ENCODE results near the gene D2HGDH.

The D2HGDH gene

GRCh38 chr2:241809383-241810306 lies 75.2 kb downstream of the D2HGDH start:
- Histone ChIP-seq H3K36me3 (ENCODE audit: insufficient read depth, low read length) (no peaks in the 10 kb centered on the region), H3K9ac (ENCODE audit: low read length) (no peak overlapping the region), H3K27ac (ENCODE audit: low read depth, low read length) (no peak overlapping the region), H3K4me3 (ENCODE audit: low read depth in 1 of 2, low read length in 2 of 2) (no peak overlapping the region), H3K27me3 (ENCODE audit: control insufficient read depth in 1 of 2, insufficient read depth in 2 of 2, low read length in 2 of 2) (peaks cover 0 to 3% of the 10 kb centered on the region in 2 donors), H3K9me3 (ENCODE audit: low read length) (no peaks in the 10 kb centered on the region), H3K4me1 (ENCODE audit: insufficient read depth, low read length) (peaks cover 3% of the 10 kb centered on the region)

GRCh38 chr2:241810307-241811200 lies 76.1 kb downstream of the D2HGDH start:
- no peak overlapping the region for H3K9ac ChIP-seq (ENCODE audit: low read length)
- no peak overlapping the region for H3K4me3 ChIP-seq (ENCODE audit: low read depth in 1 of 2, low read length in 2 of 2)

GRCh38 chr2:241811201-241811951 lies 76.9 kb downstream of the D2HGDH start:
- H3K27ac ChIP-seq (ENCODE audit: low read depth, low read length) = no peak overlapping the region
- no peaks in the 10 kb centered on the region for H3K4me1 ChIP-seq (ENCODE audit: insufficient read depth, low read length)
- no peaks in the 10 kb centered on the region for H3K9me3 ChIP-seq (ENCODE audit: low read length)
- peaks cover 0 to 9% of the 10 kb centered on the region in 2 donors for H3K27me3 ChIP-seq (ENCODE audit: control insufficient read depth in 1 of 2, insufficient read depth in 2 of 2, low read length in 2 of 2)
- H3K9ac ChIP-seq (ENCODE audit: low read length) = no peak overlapping the region
- no peaks in the 10 kb centered on the region for H3K36me3 ChIP-seq (ENCODE audit: insufficient read depth, low read length)
- H3K4me3 ChIP-seq (ENCODE audit: low read depth in 1 of 2, low read length in 2 of 2) = no peak overlapping the region

More at GRCh38 chr2:241810307-241811200, 76.1 kb downstream of the D2HGDH start:
- no peaks in the 10 kb centered on the region for H3K36me3 ChIP-seq (ENCODE audit: insufficient read depth, low read length)
- H3K4me1 ChIP-seq (ENCODE audit: insufficient read depth, low read length) = no peaks in the 10 kb centered on the region
- peaks cover 0 to 1% of the 10 kb centered on the region in 2 donors for H3K27me3 ChIP-seq (ENCODE audit: control insufficient read depth in 1 of 2, insufficient read depth in 2 of 2, low read length in 2 of 2)
- H3K9me3 ChIP-seq (ENCODE audit: low read length) = no peaks in the 10 kb centered on the region
- no peak overlapping the region for H3K27ac ChIP-seq (ENCODE audit: low read depth, low read length)

- no peaks in the 10 kb centered on the region for H3K36me3 ChIP-seq (ENCODE audit: insufficient read depth, low read length)
- H3K9me3 ChIP-seq (ENCODE audit: low read length) = no peaks in the 10 kb centered on the region
- H3K9ac ChIP-seq (ENCODE audit: low read length) = no peak overlapping the region
- H3K4me1 ChIP-seq (ENCODE audit: insufficient read depth, low read length) = no peaks in the 10 kb centered on the region
- H3K27me3 ChIP-seq (ENCODE audit: control insufficient read depth in 1 of 2, insufficient read depth in 2 of 2, low read length in 2 of 2) = peaks cover 0 to 16% of the 10 kb centered on the region in 2 donors
- no peak overlapping the region for H3K27ac ChIP-seq (ENCODE audit: low read depth, low read length)
- H3K4me3 ChIP-seq (ENCODE audit: low read depth in 1 of 2, low read length in 2 of 2) = no peak overlapping the region
Measured at GRCh38 chr2:241811952-241812729, 77.7 kb downstream of the D2HGDH start.

- no peaks in the 10 kb centered on the region for H3K9me3 ChIP-seq (ENCODE audit: low read length)
Measured at GRCh38 chr2:241812730-241813643, 78.6 kb downstream of the D2HGDH start.

GRCh38 chr2:241813644-241814392 lies 79.4 kb downstream of the D2HGDH start:
- Histone ChIP-seq H3K9me3 (ENCODE audit: low read length) (no peaks in the 10 kb centered on the region), H3K36me3 (ENCODE audit: insufficient read depth, low read length) (no peaks in the 10 kb centered on the region), H3K9ac (ENCODE audit: low read length) (no peak overlapping the region), H3K27me3 (ENCODE audit: control insufficient read depth in 1 of 2, insufficient read depth in 2 of 2, low read length in 2 of 2) (peaks cover 0 to 17% of the 10 kb centered on the region in 2 donors), H3K4me3 (ENCODE audit: low read depth in 1 of 2, low read length in 2 of 2) (no peak overlapping the region), H3K4me1 (ENCODE audit: insufficient read depth, low read length) (no peaks in the 10 kb centered on the region), H3K27ac (ENCODE audit: low read depth, low read length) (no peak overlapping the region)

More at GRCh38 chr2:241812730-241813643, 78.6 kb downstream of the D2HGDH start:
- Histone ChIP-seq H3K27ac (ENCODE audit: low read depth, low read length) (no peak overlapping the region), H3K36me3 (ENCODE audit: insufficient read depth, low read length) (no peaks in the 10 kb centered on the region), H3K27me3 (ENCODE audit: control insufficient read depth in 1 of 2, insufficient read depth in 2 of 2, low read length in 2 of 2) (peaks cover 0 to 17% of the 10 kb centered on the region in 2 donors), H3K9ac (ENCODE audit: low read length) (no peak overlapping the region), H3K4me1 (ENCODE audit: insufficient read depth, low read length) (no peaks in the 10 kb centered on the region), H3K4me3 (ENCODE audit: low read depth in 1 of 2, low read length in 2 of 2) (no peak overlapping the region)

GRCh38 chr2:241814393-241814642 lies 79.9 kb downstream of the D2HGDH start:
- Histone ChIP-seq H3K4me1 (ENCODE audit: insufficient read depth, low read length) (no peaks in the 10 kb centered on the region), H3K36me3 (ENCODE audit: insufficient read depth, low read length) (no peaks in the 10 kb centered on the region), H3K9me3 (ENCODE audit: low read length) (no peaks in the 10 kb centered on the region), H3K27me3 (ENCODE audit: control insufficient read depth in 1 of 2, insufficient read depth in 2 of 2, low read length in 2 of 2) (peaks cover 0 to 17% of the 10 kb centered on the region in 2 donors), H3K4me3 (ENCODE audit: low read depth in 1 of 2, low read length in 2 of 2) (no peak overlapping the region), H3K27ac (ENCODE audit: low read depth, low read length) (no peak overlapping the region), H3K9ac (ENCODE audit: low read length) (no peak overlapping the region)

- Histone ChIP-seq H3K27ac (ENCODE audit: low read depth, low read length) (no peak overlapping the region), H3K4me3 (ENCODE audit: low read depth in 1 of 2, low read length in 2 of 2) (no peak overlapping the region), H3K36me3 (ENCODE audit: insufficient read depth, low read length) (no peaks in the 10 kb centered on the region), H3K27me3 (ENCODE audit: control insufficient read depth in 1 of 2, insufficient read depth in 2 of 2, low read length in 2 of 2) (peaks cover 0 to 17% of the 10 kb centered on the region in 2 donors), H3K9me3 (ENCODE audit: low read length) (no peaks in the 10 kb centered on the region), H3K9ac (ENCODE audit: low read length) (no peak overlapping the region), H3K4me1 (ENCODE audit: insufficient read depth, low read length) (no peaks in the 10 kb centered on the region)
Measured at GRCh38 chr2:241814643-241815476, 80.4 kb downstream of the D2HGDH start.

All from muscle layer of colon (tissue), 2 donors.